ENCODE results near the gene DTX3.
A peak's percentile ranks its signal among the peaks of the same experiment; 100 is the strongest.
"Not testable (repeated sequence)": the region's sequence is repeated elsewhere in the genome, so short reads cannot be mapped to it uniquely, and the experiment has no call there.

The DTX3 gene

GRCh38 chr12:57632958-57633840 lies 28.6 kb downstream of the DTX3 start, which contains the start of gene B4GALNT1:
TSS of gene B4GALNT1 (minus strand) at chr12:57633201. CDS start at chr12:57632132, 1,069 bp downstream.
- peak; percentile 69 to 73 for DNase-seq

GRCh38 chr12:57636731-57637130 lies 32.1 kb downstream of the DTX3 start:
- DNase-seq = not testable (repeated sequence)

- DNase-seq = no peak
Measured at GRCh38 chr12:57637364-57637763, 32.7 kb downstream of the DTX3 start.

GRCh38 chr12:57638096-57638495 lies 33.5 kb downstream of the DTX3 start:
- DNase-seq = no peak

GRCh38 chr12:57640175-57641042 lies 35.8 kb downstream of the DTX3 start:
- no peak for DNase-seq

GRCh38 chr12:57641699-57642442 lies 37.2 kb downstream of the DTX3 start:
- DNase-seq = no peak

GRCh38 chr12:57645990-57646658 lies 41.5 kb downstream of the DTX3 start:
- not testable (repeated sequence) for DNase-seq

- not testable (repeated sequence) for DNase-seq
Measured at GRCh38 chr12:57646659-57647049, 42.0 kb downstream of the DTX3 start.

GRCh38 chr12:57654042-57654441 lies 49.4 kb downstream of the DTX3 start:
- DNase-seq = no peak

- DNase-seq = no peak
Measured at GRCh38 chr12:57655541-57656240, 51.1 kb downstream of the DTX3 start.

GRCh38 chr12:57656408-57656807 lies 51.8 kb downstream of the DTX3 start:
- DNase-seq = not testable (repeated sequence)

GRCh38 chr12:57657744-57658143 lies 53.1 kb downstream of the DTX3 start:
- DNase-seq = no peak

- DNase-seq = no peak
Measured at GRCh38 chr12:57658890-57659289, 54.3 kb downstream of the DTX3 start.
